Measurements from ENCODE around the gene CACNA1B. TPM values are rescaled to one million over a fixed set of nuclear protein-coding genes. Genes with fewer than 3 reads are reported as not detected.

Gene CACNA1B
- total and polyA plus RNA-seq, 2 of the 4 experiments (the other 2 are of a cell fraction) = 0.02 TPM; not detected in 1

- Histone ChIP-seq H3K36me3 (ENCODE audit: control insufficient read depth, insufficient read depth, low read length) (no peaks in the 10 kb centered on the region), H3K4me3 (ENCODE audit: insufficient read depth, low read depth, low read length) (no peak overlapping the region), H2BK15ac (ENCODE audit: low read depth, low read length) (no peak overlapping the region), H3K27ac (ENCODE audit: insufficient read depth, low read length) (no peak overlapping the region), H3K56ac (ENCODE audit: extremely low read depth, insufficient read depth, low read length) (no peak overlapping the region), H3K23ac (ENCODE audit: low read depth, low read length) (no peak overlapping the region), H3K9me1 (ENCODE audit: insufficient read depth, low read length) (no peaks in the 10 kb centered on the region), H3K9me3 (ENCODE audit: control insufficient read depth, insufficient read depth, low read length) (peaks cover 24% of the 10 kb centered on the region; the same call in 1 of the 2 replicates), H2AFZ (replicated peaks; ENCODE audit: low read length, poor library complexity) (no peak overlapping the region), H3K4me2 (ENCODE audit: low read depth, low read length) (no peak overlapping the region), H3K27me3 (ENCODE audit: control insufficient read depth, insufficient read depth, low read length) (no peaks in the 10 kb centered on the region), H3K4ac (ENCODE audit: low read depth, low read length) (no peak overlapping the region), H4K20me1 (ENCODE audit: insufficient read depth, low read length) (no peaks in the 10 kb centered on the region), H3K18ac (ENCODE audit: low read depth, low read length) (no peak overlapping the region), H2BK20ac (ENCODE audit: low read depth, low read length) (no peak overlapping the region), H3K14ac (replicated peaks; ENCODE audit: low read depth, low read length) (no peak overlapping the region), H2AK5ac (ENCODE audit: low read depth, low read length) (no peak overlapping the region), H4K91ac (ENCODE audit: insufficient read depth, low read depth, low read length) (no peak overlapping the region), H2BK120ac (ENCODE audit: low read depth, low read length) (no peak overlapping the region), H2AK9ac (replicated peaks; ENCODE audit: low read depth, low read length, poor library complexity) (no peak overlapping the region), H3K9ac (ENCODE audit: low read depth, low read length) (no peak overlapping the region), H2BK5ac (ENCODE audit: low read depth, low read length, poor library complexity, severe bottlenecking) (no peak overlapping the region), H3K79me1 (ENCODE audit: low read depth in 1 of 2, low read length in 2 of 2) (no peaks in the 10 kb centered on the region), H4K8ac (ENCODE audit: low read depth in 2 of 2, low read length in 2 of 2) (no peak overlapping the region), H4K5ac (ENCODE audit: low read depth, low read length) (no peak overlapping the region), H3K4me1 (ENCODE audit: control insufficient read depth, insufficient read depth, low read length) (no peaks in the 10 kb centered on the region)
- intact Hi-C loops (cut with micrococcal nuclease) = no loop called here
- DNase-seq = no peak
- ChIA-PET CTCF (no interaction called here), POLR2A (ENCODE audit: unreplicated experiment) (no interaction called here)
- no peak for TF ChIP-seq RAD21 (IDR thresholded peaks at IDR 0.05; ENCODE audit: low read length)
- WGBS, 2 experiments (ENCODE audit: extremely low coverage in 2 of 2, insufficient read length in 1 of 2) = 47% methylated on average over 3 of the region's 8 CpGs; no CpG with 5 or more reads in 1 of the 2 experiments
- in situ Hi-C loops (cut with MboI; ENCODE audit: low sequenced_read_pairs) = no loop called here
- ATAC-seq (ENCODE audit: low read depth) = no peak
- no TSS peak for BruUV-seq (replicated peaks)
- dilution Hi-C loops (cut with HindIII; ENCODE audit: low sequenced_read_pairs, unreplicated experiment) = no loop called here
Measured at GRCh38 chr9:138010861-138011260, 133.3 kb downstream of the CACNA1B start.

Data from IMR-90 (cell line).